Activated T-helper 2 cell treated with anti-CD3 and anti-CD28 coated beads, Interferon-gamma antibody, Interleukin-2, Interleukin-4, amounts not matched to agents 10 μg/mL and 5 μg/mL and 100 μg/mL, durations not matched to agents 14 hours and 24 hours and 36 hours (primary cell): Measurements from ENCODE around the gene GJB5. TPM values are rescaled to one million over a fixed set of nuclear protein-coding genes. Genes with fewer than 3 reads are reported as not detected.

Experiments
- DNase-seq: peaks from one replicate; pipeline ENCODE4 v3.0.0; 2021; ENCODE audit warnings: low spot score
- H3K27ac Mint-ChIP-seq: one replicate; pipeline ENCODE4 v1.8.0; 2021; ENCODE audit warnings: mixed read lengths
- H3K27me3 Mint-ChIP-seq: one replicate; pipeline ENCODE4 v1.8.0; 2021; ENCODE audit warnings: low read depth, mixed read lengths
- H3K36me3 Mint-ChIP-seq: one replicate; pipeline ENCODE4 v1.8.0; 2021; ENCODE audit warnings: low read depth, mixed read lengths
- H3K4me1 Mint-ChIP-seq: one replicate; pipeline ENCODE4 v1.8.0; 2021; ENCODE audit warnings: low read depth, mixed read lengths
- H3K4me3 Mint-ChIP-seq: one replicate; pipeline ENCODE4 v1.8.0; 2021; ENCODE audit warnings: low read depth, mild to moderate bottlenecking, moderate library complexity, mixed read lengths
- H3K9me3 Mint-ChIP-seq: one replicate; pipeline ENCODE4 v1.8.0; 2021; ENCODE audit warnings: mixed read lengths
- intact Hi-C: fragments of 100-400 bp; cut with micrococcal nuclease; formaldehyde crosslinking; loops from one replicate; pipeline ENCODE4 v1.15.1; 2023
- total RNA-seq: library from RNA; stranded (reverse); gene quantifications from 2 replicates; pipeline ENCODE4 v1.2.3, GENCODE V29; 2022

The GJB5 gene
- total RNA-seq, 1 donor from 2014 or later, result not detected

DNA sequence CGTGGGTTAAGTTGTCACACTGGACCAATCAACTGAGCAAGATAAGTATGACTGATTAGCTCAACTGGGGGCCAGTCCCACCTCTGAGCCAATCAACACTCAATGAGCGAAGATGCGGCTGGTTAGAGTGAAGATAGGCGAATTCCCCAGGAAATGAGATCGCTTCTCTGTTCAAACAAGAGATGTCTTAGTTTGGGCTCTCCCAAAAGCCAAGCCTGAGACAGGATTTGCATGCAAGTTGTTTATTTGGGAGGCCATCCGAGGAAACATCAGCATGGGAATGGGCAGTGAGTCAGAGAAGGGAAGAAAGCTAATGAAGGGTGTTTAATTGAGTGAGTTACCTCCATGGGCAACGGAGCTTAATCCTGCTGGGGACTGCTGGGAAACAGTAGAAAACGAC, 4.9 kb upstream of the GJB5 start:
- Mint-ChIP-seq H3K9me3 (no peaks in the 10 kb centered on the region), H3K4me3 (no peak overlapping the region), H3K4me1 (no peaks in the 10 kb centered on the region), H3K27me3 (peaks cover 3% of the 10 kb centered on the region), H3K36me3 (no peaks in the 10 kb centered on the region), H3K27ac (no peak overlapping the region)
- DNase-seq, result no peak
- intact Hi-C loops, result no loop called here

- Mint-ChIP-seq H3K4me3 (no peak overlapping the region), H3K36me3 (no peaks in the 10 kb centered on the region), H3K9me3 (no peaks in the 10 kb centered on the region), H3K27ac (no peak overlapping the region), H3K4me1 (no peaks in the 10 kb centered on the region), H3K27me3 (peaks cover 3% of the 10 kb centered on the region)
- DNase-seq, result no peak
- intact Hi-C loops, result no loop called here
These were observed 4.2 kb upstream of the GJB5 start for GRCh38 chr1:34750610-34751009.

GRCh38 chr1:34753163-34753562, 1.7 kb upstream of the GJB5 start:
- Mint-ChIP-seq H3K27ac (no peak overlapping the region), H3K4me3 (no peak overlapping the region), H3K36me3 (no peaks in the 10 kb centered on the region), H3K27me3 (peaks cover 3% of the 10 kb centered on the region), H3K4me1 (no peaks in the 10 kb centered on the region), H3K9me3 (no peaks in the 10 kb centered on the region)
- DNase-seq, result no peak
- intact Hi-C loops, result no loop called here

GRCh38 chr1:34755961-34756360, 1.1 kb downstream of the GJB5 start:
- Mint-ChIP-seq H3K27ac (no peak overlapping the region), H3K9me3 (no peaks in the 10 kb centered on the region), H3K36me3 (no peaks in the 10 kb centered on the region), H3K4me1 (no peaks in the 10 kb centered on the region), H3K27me3 (peaks cover 3% of the 10 kb centered on the region), H3K4me3 (no peak overlapping the region)
- intact Hi-C loops, result no loop called here
- no peak for DNase-seq

DNA sequence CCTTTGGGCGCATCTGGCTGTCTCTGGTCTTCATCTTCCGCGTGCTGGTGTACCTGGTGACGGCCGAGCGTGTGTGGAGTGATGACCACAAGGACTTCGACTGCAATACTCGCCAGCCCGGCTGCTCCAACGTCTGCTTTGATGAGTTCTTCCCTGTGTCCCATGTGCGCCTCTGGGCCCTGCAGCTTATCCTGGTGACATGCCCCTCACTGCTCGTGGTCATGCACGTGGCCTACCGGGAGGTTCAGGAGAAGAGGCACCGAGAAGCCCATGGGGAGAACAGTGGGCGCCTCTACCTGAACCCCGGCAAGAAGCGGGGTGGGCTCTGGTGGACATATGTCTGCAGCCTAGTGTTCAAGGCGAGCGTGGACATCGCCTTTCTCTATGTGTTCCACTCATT, 2.5 kb downstream of the GJB5 start:
- Mint-ChIP-seq H3K4me3 (no peak overlapping the region), H3K27me3 (peaks cover 3% of the 10 kb centered on the region), H3K27ac (no peak overlapping the region), H3K9me3 (no peaks in the 10 kb centered on the region), H3K36me3 (no peaks in the 10 kb centered on the region), H3K4me1 (no peaks in the 10 kb centered on the region)
- intact Hi-C loops, result no loop called here
- no peak for DNase-seq

GRCh38 chr1:34758751-34759150, 3.9 kb downstream of the GJB5 start:
- intact Hi-C loops, result no loop called here
- H3K27ac Mint-ChIP-seq, result no peak overlapping the region
- no peaks in the 10 kb centered on the region for H3K4me1 Mint-ChIP-seq

DNA sequence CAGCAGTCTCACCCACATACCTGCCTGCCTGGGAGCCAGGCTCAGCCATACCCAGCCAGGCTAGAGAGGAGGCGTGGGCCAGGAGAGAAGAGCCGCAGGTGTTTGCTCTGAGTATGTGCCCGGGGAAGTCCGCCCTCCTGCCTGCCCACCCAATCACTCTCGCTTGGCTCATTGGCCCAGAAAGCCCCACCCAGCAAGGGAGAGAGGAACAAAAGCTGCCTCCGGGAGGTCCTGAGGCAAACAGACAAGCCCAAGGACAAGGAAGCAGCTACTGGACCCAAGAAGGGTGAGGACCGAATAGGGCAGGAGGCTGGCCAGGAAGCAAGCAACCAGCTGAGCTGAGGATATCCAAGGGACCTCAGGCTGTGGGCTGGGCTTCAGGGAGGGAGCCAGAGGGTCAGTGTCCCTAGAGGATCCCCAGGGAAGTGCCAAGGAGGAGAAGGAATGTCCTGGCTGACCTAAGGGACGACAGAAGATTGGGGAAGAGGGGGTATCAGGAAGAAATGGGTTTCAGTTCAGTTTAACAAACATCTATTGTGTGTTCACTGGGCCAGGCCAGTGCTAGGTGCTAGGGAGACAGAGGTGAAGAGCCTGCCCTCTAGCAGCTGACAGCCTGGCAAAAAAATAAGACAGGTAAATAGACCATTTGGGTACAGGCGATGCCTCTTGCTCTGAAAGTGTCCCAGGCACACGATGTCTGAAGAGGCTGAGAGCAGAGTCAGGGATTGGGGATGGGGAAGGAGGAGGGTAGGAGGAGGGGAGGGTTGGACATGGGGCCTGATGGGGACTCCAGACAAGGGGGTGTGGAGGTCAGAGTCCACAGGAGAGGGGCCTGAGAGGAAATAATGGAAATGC, 4.9 kb downstream of the GJB5 start, which contains the start of gene GJB4:
Gene GJB4, plus strand, starts transcription at position 238 of the 855 bp plus-strand sequence. CDS start 1,515 bp downstream, outside the sequence.
- H3K27me3 Mint-ChIP-seq, result no peaks in the 10 kb centered on the region
- no peaks in the 10 kb centered on the region for H3K9me3 Mint-ChIP-seq
- H3K27ac Mint-ChIP-seq, result no peak within 1 kb of the TSS

More at GRCh38 chr1:34758751-34759150, 3.9 kb downstream of the GJB5 start:
- H3K27me3 Mint-ChIP-seq, result no peaks in the 10 kb centered on the region
- no peak for DNase-seq
- no peak overlapping the region for H3K4me3 Mint-ChIP-seq
- no peaks in the 10 kb centered on the region for H3K36me3 Mint-ChIP-seq
- H3K9me3 Mint-ChIP-seq, result no peaks in the 10 kb centered on the region

GRCh38 chr1:34761176-34761761, 6.4 kb downstream of the GJB5 start:
- Mint-ChIP-seq H3K4me1 (no peaks in the 10 kb centered on the region), H3K9me3 (no peaks in the 10 kb centered on the region), H3K4me3 (no peak overlapping the region), H3K27ac (no peak overlapping the region), H3K27me3 (no peaks in the 10 kb centered on the region), H3K36me3 (no peaks in the 10 kb centered on the region)
- intact Hi-C loops, result no loop called here
- DNase-seq, result no peak

More for the DNA sequence above, 4.9 kb downstream of the GJB5 start, which contains the start of gene GJB4:
- Mint-ChIP-seq H3K4me1 (no peaks in the 10 kb centered on the region), H3K4me3 (no peak within 1 kb of the TSS), H3K36me3 (no peaks in the 10 kb centered on the region)
- intact Hi-C loops, result no loop called here
- no peak for DNase-seq

GRCh38 chr1:34761776-34762307, 7.0 kb downstream of the GJB5 start:
- intact Hi-C loops, result no loop called here
- H3K4me1 Mint-ChIP-seq, result no peaks in the 10 kb centered on the region

GRCh38 chr1:34762474-34763141, 7.8 kb downstream of the GJB5 start:
- Mint-ChIP-seq H3K4me3 (no peak overlapping the region), H3K4me1 (no peaks in the 10 kb centered on the region), H3K27ac (no peak overlapping the region), H3K9me3 (no peaks in the 10 kb centered on the region), H3K27me3 (no peaks in the 10 kb centered on the region), H3K36me3 (no peaks in the 10 kb centered on the region)
- intact Hi-C loops, result no loop called here
- no peak for DNase-seq

More at GRCh38 chr1:34761776-34762307, 7.0 kb downstream of the GJB5 start:
- no peaks in the 10 kb centered on the region for H3K9me3 Mint-ChIP-seq
- DNase-seq, result no peak
- H3K4me3 Mint-ChIP-seq, result no peak overlapping the region
- no peaks in the 10 kb centered on the region for H3K27me3 Mint-ChIP-seq
- no peak overlapping the region for H3K27ac Mint-ChIP-seq
- no peaks in the 10 kb centered on the region for H3K36me3 Mint-ChIP-seq

GRCh38 chr1:34763142-34763781, 8.4 kb downstream of the GJB5 start:
- Mint-ChIP-seq H3K4me1 (no peaks in the 10 kb centered on the region), H3K4me3 (no peak overlapping the region), H3K27ac (no peak overlapping the region), H3K27me3 (no peaks in the 10 kb centered on the region), H3K36me3 (no peaks in the 10 kb centered on the region), H3K9me3 (no peaks in the 10 kb centered on the region)
- intact Hi-C loops, result no loop called here
- no peak for DNase-seq

DNA sequence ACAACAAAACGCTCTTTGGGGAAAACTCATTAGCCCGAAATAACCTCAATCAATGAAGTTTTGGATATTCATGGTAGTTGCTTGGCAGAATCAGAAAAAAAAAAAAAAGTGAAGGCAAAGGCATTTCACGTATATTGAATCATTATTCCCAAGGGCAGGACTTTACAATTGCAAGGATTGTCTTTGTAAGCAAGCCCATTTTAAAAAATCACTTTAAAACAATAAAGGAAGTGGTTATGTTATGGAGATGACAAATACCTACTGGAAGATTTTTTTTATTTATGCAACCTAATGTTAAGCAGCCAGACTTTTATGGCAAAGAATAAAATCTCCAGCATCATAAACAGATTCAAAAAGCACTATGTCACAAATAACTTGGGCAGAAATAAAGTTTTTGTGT, 14.0 kb downstream of the GJB5 start:
- DNase-seq, result no peak
- Mint-ChIP-seq H3K4me1 (no peaks in the 10 kb centered on the region), H3K27ac (no peak overlapping the region), H3K27me3 (no peaks in the 10 kb centered on the region), H3K36me3 (no peaks in the 10 kb centered on the region), H3K9me3 (no peaks in the 10 kb centered on the region), H3K4me3 (no peak overlapping the region)
- intact Hi-C loops, result no loop called here
